NB4 (cell line): Measurements from ENCODE around the gene ADORA1.

ENCODE experiments used
- DNase-seq: peaks from one replicate; pipeline ENCODE4 v3.0.0; 2010; ENCODE audit warnings: low read depth
- H3K4me3 ChIP-seq: one replicate; pipeline ENCODE4 v1.5.1; 2011; ENCODE audit warnings: mild to moderate bottlenecking, low read depth, low read length, moderate library complexity
- MYC ChIP-seq: IDR thresholded peaks from 2 replicates; pipeline ENCODE4 v1.6.1; 2011; ENCODE audit warnings: low read depth, low read length
- POLR2A ChIP-seq: IDR thresholded peaks from 2 replicates; pipeline ENCODE4 v1.6.1; 2011; ENCODE audit warnings: mild to moderate bottlenecking; ENCODE audit not compliant: insufficient read length; ENCODE audit errors: extremely low read depth
- TF ChIP-seq, protein P1 (sequence below): IDR thresholded peaks from 2 replicates; pipeline ENCODE4 v1.6.1; 2011; ENCODE audit warnings: low read depth, low read length
- TF ChIP-seq, protein P2 (sequence below): IDR thresholded peaks from one replicate; pipeline ENCODE4 v1.5.1; 2012; ENCODE audit warnings: low read depth, low read length

ADORA1 gene

DNA sequence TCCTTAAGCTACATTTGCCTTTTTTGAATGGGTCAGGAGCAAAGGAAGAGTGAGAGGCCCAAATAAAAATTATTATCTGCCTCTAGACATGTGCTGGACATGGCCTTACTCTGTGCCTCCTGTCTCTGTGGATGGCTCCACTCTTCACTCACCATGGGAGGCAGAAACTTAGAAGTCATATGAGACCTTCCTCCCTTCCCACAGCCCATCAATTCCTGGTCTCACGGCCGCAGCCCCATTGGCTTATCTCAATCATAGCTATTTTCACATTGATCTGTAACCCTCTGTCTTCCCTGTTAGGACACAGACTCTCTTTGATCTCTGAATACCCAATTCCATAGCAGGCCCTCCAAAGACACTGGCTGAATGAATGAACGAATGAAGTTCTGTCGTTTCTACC is 14.2 kb upstream of the ADORA1 start:
- DNase-seq = no peak
- no peak overlapping the region for H3K4me3 ChIP-seq
- TF ChIP-seq, protein P1, sequence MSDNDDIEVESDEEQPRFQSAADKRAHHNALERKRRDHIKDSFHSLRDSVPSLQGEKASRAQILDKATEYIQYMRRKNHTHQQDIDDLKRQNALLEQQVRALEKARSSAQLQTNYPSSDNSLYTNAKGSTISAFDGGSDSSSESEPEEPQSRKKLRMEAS = no peak
- TF ChIP-seq, protein P2, sequence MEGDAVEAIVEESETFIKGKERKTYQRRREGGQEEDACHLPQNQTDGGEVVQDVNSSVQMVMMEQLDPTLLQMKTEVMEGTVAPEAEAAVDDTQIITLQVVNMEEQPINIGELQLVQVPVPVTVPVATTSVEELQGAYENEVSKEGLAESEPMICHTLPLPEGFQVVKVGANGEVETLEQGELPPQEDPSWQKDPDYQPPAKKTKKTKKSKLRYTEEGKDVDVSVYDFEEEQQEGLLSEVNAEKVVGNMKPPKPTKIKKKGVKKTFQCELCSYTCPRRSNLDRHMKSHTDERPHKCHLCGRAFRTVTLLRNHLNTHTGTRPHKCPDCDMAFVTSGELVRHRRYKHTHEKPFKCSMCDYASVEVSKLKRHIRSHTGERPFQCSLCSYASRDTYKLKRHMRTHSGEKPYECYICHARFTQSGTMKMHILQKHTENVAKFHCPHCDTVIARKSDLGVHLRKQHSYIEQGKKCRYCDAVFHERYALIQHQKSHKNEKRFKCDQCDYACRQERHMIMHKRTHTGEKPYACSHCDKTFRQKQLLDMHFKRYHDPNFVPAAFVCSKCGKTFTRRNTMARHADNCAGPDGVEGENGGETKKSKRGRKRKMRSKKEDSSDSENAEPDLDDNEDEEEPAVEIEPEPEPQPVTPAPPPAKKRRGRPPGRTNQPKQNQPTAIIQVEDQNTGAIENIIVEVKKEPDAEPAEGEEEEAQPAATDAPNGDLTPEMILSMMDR = no peak
- TF ChIP-seq MYC = no peak
- no peak for TF ChIP-seq POLR2A

DNA sequence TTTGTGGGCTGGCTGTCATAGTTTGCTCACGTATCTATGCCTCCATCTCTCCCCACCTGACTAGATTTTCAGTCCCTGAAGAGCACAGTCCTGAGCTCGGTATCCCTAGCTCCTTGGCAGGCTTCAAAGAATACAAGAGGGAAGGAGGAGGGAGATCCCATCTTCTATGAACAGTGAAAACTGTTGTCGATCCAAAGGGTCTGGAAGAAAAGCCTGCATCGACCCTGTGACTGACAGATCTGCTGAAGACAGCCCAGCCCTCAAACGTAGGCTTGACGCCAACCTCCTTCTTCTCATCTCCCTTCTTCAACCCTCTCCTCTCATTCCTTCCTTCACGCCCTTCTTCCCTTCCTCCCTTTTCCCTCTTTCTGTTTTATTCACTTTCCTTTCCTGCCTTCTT is 13.3 kb upstream of the ADORA1 start:
- no peak overlapping the region for H3K4me3 ChIP-seq
- DNase-seq = no peak
- no peak for TF ChIP-seq POLR2A
- TF ChIP-seq, protein P2 = no peak
- no peak for TF ChIP-seq MYC
- TF ChIP-seq, protein P1 = no peak

DNA sequence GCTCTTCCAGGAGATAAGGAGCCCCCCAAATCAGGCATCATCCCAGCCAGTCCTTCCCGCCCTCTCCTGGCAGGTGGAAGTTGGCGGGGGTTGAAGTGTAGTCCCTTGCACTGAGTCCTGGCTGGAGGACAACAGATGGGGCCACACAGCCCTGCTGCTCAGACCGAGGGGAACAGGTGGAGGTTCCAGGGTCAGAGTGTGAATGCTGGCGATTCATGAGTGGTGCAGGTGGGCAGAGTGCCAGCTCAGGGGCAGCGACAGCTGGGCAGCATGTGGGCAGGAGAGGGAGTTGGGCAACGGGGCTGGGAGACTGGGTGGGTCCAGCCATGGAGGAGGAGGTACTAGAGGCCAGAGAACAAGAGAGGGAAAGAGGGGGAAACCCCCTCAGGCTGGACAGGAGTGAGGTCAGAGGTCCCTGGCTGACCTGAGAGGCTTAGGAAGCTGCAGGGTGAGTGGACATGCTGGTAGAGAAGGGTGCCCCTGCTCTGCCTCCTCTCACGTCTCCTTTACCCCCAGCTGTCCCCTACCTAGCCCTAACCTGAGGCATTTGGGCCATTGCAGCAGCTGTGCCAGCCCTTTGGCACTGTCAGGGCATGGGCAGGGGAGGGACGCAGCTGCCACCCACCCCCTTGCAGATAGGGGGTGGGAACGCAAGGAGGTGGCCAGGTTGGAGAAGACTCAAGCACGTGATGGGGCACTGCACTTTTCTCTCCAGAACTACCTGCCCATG is 11.3 kb upstream of the ADORA1 start:
- TF ChIP-seq, protein P1 = no peak
- TF ChIP-seq, protein P2 = no peak
- TF ChIP-seq POLR2A = no peak
- TF ChIP-seq MYC = no peak
- no peak overlapping the region for H3K4me3 ChIP-seq
- no peak for DNase-seq

DNA sequence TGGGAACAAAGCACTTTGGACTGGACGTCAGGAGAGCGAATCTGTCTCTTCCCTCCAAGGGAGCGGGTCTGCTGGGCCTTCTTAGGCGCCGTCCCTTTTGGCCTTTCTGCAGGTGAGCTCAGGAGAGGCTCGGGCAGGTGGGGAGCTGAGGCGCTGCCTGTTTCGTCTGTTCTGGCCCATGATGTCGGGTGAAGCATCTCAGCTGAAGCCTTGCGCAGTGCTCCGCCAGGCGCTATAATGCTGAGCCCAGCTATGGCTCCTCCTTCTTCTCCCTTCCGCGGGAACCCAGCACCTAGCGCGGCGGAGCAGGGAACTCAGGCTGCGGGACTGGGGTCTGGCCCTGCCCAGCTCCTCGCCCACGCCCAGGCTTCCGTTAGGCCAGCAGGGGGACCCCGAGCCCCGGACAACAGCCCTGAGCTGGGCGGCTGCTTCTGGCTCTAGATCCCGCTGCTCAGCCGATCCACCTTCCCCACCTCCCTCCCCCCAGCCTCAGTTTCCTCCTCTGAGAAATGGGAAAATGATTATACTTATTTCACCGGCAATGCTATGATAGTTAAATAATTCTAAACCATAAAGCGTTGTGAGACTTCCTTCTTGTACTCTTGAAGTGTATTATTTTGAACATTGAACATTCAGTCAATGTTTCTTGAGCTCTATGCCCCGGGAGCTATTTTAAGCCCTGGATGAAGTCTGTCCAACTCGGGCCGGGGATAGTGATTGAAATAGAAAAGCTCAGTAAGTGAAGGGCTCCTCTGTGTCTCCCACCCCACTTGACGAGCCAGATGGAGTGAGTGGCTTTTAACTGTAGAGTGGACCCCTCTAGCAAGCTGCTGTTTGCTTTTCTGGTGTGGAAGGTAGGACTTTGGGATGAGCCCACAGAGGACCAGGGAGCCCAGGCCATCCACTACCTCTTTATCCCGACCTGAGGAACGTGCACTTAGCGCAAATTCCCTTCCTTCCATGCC is 9.6 kb upstream of the ADORA1 start:
- TF ChIP-seq, protein P1 = peak; percentile 66; the same call in 1 of the 2 replicates
- TF ChIP-seq, protein P2 = peak; percentile 73
- TF ChIP-seq MYC (peak; percentile 33; the same call in 1 of the 2 replicates), POLR2A (no peak)
- peak; percentile 82 for DNase-seq
- no peak overlapping the region for H3K4me3 ChIP-seq

DNA sequence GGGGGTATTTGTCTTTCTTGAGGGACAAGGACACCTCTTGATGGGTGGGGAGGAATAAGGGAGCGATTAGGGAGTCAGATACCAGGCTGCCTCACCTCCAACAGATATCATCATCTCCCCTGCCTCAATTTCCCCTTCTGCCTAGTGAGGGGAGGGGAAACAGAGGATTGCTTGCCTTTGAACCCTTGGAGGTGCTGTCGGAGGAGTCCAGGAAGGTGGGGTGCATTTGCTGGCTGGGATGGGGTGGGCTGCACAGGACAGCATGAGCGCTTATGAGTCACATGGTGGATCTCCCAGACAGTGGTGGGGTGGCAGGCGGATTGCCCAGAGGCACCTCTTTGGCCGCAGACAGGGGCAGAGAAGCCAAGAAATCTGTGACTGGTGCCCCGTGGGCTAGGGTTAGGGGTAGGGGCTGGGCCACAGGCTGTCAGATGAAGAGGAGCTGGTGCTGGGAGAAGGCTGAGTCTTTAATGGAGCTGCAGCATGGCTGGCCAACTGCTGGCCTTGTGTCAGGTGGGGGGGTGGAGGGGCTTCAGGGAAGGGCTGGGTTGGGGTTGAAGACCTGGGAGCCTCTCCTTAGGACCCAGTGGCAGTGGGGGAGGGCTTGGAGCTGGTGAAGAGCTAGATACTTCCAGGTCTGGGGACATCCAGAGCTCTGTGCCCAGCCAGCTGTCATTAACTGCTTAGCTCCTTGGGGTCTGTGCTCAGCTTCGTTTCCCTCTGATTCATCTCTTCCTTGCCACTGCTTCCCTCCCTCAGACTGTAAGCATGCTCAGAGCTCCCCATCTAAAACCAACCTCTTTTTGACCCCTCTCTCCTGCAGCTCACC is 7.0 kb upstream of the ADORA1 start:
- TF ChIP-seq, protein P1 = no peak
- TF ChIP-seq, protein P2 = no peak
- no peak for TF ChIP-seq POLR2A
- no peak for TF ChIP-seq MYC
- no peak overlapping the region for H3K4me3 ChIP-seq
- DNase-seq = peak; percentile 44
